SK-N-SH treated with all-trans-retinoic acid at 6 μM for 48 hours (cell line): ENCODE measurements around the gene TRAPPC13.

Experiments used
- ATAC-seq: fragments of 200-7000 bp; cut with Tn5 transposase; 3 replicates; pipeline ENCODE4 v1.9.1; 2020; ENCODE audit warnings: mild to moderate bottlenecking, moderate library complexity
- ARNTL ChIP-seq: fragments of 450-650 bp; formaldehyde crosslinking; IDR thresholded peaks from 2 replicates; pipeline ENCODE4 v1.5.0; 2020; ENCODE audit warnings: low read depth, mild to moderate bottlenecking, moderate library complexity, borderline replicate concordance
- BACH2 ChIP-seq: fragments of 250-450 bp; sonication (Bioruptor Pico); IDR thresholded peaks from 2 replicates; pipeline ENCODE4 v1.9.0; 2021; ENCODE audit warnings: mild to moderate bottlenecking, borderline replicate concordance
- CREB5 ChIP-seq: fragments of 250-450 bp; sonication (Bioruptor Pico); IDR thresholded peaks from 2 replicates; pipeline ENCODE4 v1.5.1; 2020; ENCODE audit warnings: low read depth, mild to moderate bottlenecking, moderate library complexity
- CSDC2 ChIP-seq: fragments of 250-450 bp; sonication (Bioruptor Pico); IDR thresholded peaks from 2 replicates; pipeline ENCODE4 v1.5.0; 2020; ENCODE audit warnings: mild to moderate bottlenecking, moderate library complexity
- GLIS3 ChIP-seq: fragments of 250-450 bp; sonication (Bioruptor Pico); IDR thresholded peaks from 2 replicates; pipeline ENCODE4 v1.5.0; 2020; ENCODE audit warnings: mild to moderate bottlenecking, moderate library complexity
- ISL1 ChIP-seq: fragments of 250-450 bp; sonication (Bioruptor Pico); IDR thresholded peaks from 2 replicates; pipeline ENCODE4 v2.1.2; 2022; ENCODE audit warnings: mild to moderate bottlenecking, moderate library complexity
- OSR1 ChIP-seq: fragments of 250-450 bp; sonication (Bioruptor Pico); IDR thresholded peaks from 2 replicates; pipeline ENCODE4 v1.8.0; 2022; ENCODE audit warnings: moderate library complexity, mild to moderate bottlenecking, inconsistent platforms
- PPARA ChIP-seq: fragments of 250-450 bp; sonication (Bioruptor Pico); IDR thresholded peaks from 2 replicates; pipeline ENCODE4 v1.5.0; 2020; ENCODE audit warnings: mild to moderate bottlenecking, borderline replicate concordance
- SNAI2 ChIP-seq: fragments of 250-450 bp; sonication (Bioruptor Pico); IDR thresholded peaks from 2 replicates; pipeline ENCODE4 v1.5.0; 2020; ENCODE audit warnings: mild to moderate bottlenecking, moderate library complexity
- TCF4 ChIP-seq: fragments of 250-450 bp; sonication (Bioruptor Pico); IDR thresholded peaks from 2 replicates; pipeline ENCODE4 v1.8.0; 2021; ENCODE audit warnings: mild to moderate bottlenecking, moderate library complexity, borderline replicate concordance
- TOX ChIP-seq: fragments of 250-450 bp; sonication (Bioruptor Pico); IDR thresholded peaks from 2 replicates; pipeline ENCODE4 v1.8.0; 2021; ENCODE audit warnings: mild to moderate bottlenecking, moderate library complexity, borderline replicate concordance
- TSHZ2 ChIP-seq: fragments of 250-450 bp; sonication (Bioruptor Pico); IDR thresholded peaks from 2 replicates; pipeline ENCODE4 v1.5.0; 2020; ENCODE audit warnings: mild to moderate bottlenecking, moderate library complexity
- ZC3H10 ChIP-seq: fragments of 250-450 bp; sonication (Bioruptor Pico); IDR thresholded peaks from 2 replicates; pipeline ENCODE4 v1.5.1; 2021; ENCODE audit warnings: mild to moderate bottlenecking, moderate library complexity
- ZFP3 ChIP-seq: fragments of 250-450 bp; sonication (Bioruptor Pico); IDR thresholded peaks from 2 replicates; pipeline ENCODE4 v1.5.0; 2020; ENCODE audit warnings: mild to moderate bottlenecking, moderate library complexity
- ZFP30 ChIP-seq: fragments of 450-650 bp; formaldehyde crosslinking; IDR thresholded peaks from 2 replicates; pipeline ENCODE4 v1.5.0; 2022; ENCODE audit warnings: mild to moderate bottlenecking, moderate library complexity
- ZNF70 ChIP-seq: fragments of 450-650 bp; formaldehyde crosslinking; IDR thresholded peaks from 2 replicates; pipeline ENCODE4 v1.5.0; 2020; ENCODE audit warnings: mild to moderate bottlenecking, moderate library complexity
- ZNF8 ChIP-seq: fragments of 450-650 bp; formaldehyde crosslinking; IDR thresholded peaks from 2 replicates; pipeline ENCODE4 v1.5.0; 2020; ENCODE audit warnings: mild to moderate bottlenecking, moderate library complexity
- TF ChIP-seq, protein P1 (sequence below): fragments of 250-450 bp; sonication (Bioruptor Pico); IDR thresholded peaks from 2 replicates; pipeline ENCODE4 v1.8.0; 2020; ENCODE audit warnings: mild to moderate bottlenecking, moderate library complexity, borderline replicate concordance
- TF ChIP-seq, protein P2 (sequence below): fragments of 250-450 bp; sonication (Bioruptor Pico); IDR thresholded peaks from 2 replicates; pipeline ENCODE4 v1.8.0; 2021; ENCODE audit warnings: low read depth, mild to moderate bottlenecking, moderate library complexity, borderline replicate concordance

TRAPPC13 gene

GRCh38 chr5:65702036-65702435 lies 77.2 kb downstream of the TRAPPC13 start:
- TF ChIP-seq ZNF70 (CRISPR knock-in tag): no peak
- TF ChIP-seq PPARA (CRISPR knock-in tag): no peak
- no peak for TF ChIP-seq TSHZ2
- ATAC-seq: no peak

DNA sequence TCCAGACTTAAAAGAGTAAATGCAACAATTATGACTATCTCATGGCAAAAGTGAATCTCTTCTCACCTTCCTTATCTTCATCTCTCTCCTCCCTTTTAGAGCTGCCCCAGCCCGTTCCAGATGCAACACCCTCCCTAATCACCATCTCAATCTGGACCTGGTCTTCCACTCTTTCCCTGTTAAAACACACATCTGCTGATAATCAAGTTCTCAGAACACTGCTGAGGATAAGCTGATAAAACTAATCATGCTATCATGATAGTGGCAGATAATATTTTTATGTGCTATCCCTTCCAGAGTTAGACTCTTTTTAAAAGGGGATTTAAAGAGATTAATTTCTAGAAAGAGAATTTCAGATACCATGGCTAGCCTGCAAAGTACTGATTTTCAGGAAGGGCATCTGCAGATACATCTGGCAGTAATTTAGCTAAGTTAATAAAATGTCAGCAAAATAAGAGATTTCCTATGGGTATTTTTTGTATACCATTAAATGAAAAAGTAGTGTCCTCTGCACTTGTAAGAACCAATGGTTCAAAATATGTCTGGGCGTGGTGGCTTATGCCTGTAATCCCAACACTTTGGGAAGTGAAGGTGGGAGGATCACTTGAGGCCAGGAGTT lies 79.9 kb downstream of the TRAPPC13 start:
- no peak for ATAC-seq
- peak; percentile 99 for TF ChIP-seq TCF4 (CRISPR knock-in tag)
- no peak for TF ChIP-seq OSR1 (CRISPR knock-in tag)
- TF ChIP-seq ZNF70 (CRISPR knock-in tag): no peak
- TF ChIP-seq PPARA (CRISPR knock-in tag): no peak
- peak; percentile 76; the same call in 1 of the 2 replicates for TF ChIP-seq TSHZ2
- TF ChIP-seq CREB5: no peak
- no peak for TF ChIP-seq ZC3H10 (CRISPR knock-in tag)
- TF ChIP-seq ZFP30 (CRISPR knock-in tag): no peak
- TF ChIP-seq BACH2 (CRISPR knock-in tag): no peak

DNA sequence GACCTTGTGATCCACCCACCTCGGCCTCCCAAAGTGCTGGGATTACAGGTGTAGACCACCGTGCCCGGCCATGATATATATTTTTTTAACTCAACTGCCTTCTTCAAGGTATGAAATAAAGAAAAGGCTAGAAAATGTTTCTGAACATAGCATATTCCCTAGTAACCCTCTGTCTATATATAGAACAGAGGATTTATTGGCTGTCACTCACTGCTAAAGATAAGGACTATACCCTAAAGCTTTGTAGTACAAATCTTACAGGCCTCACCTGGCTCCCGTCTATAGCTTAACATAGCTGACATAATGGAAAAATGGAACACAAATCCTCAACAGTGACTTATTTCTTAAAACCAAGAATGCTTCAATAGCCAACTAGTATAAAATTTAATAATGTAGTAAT lies 82.8 kb downstream of the TRAPPC13 start:
- ATAC-seq: no peak
- TF ChIP-seq CREB5 (no peak), ZNF8 (CRISPR knock-in tag) (no peak), TOX (CRISPR knock-in tag) (no peak), ZNF70 (CRISPR knock-in tag) (no peak), CSDC2 (no peak), SNAI2 (CRISPR knock-in tag) (no peak), TCF4 (CRISPR knock-in tag) (no peak), OSR1 (CRISPR knock-in tag) (no peak), ISL1 (CRISPR knock-in tag) (no peak), PPARA (CRISPR knock-in tag) (no peak), ARNTL (no peak), GLIS3 (no peak), ZFP3 (CRISPR knock-in tag) (no peak), ZC3H10 (CRISPR knock-in tag) (no peak)
- TF ChIP-seq, protein P1, sequence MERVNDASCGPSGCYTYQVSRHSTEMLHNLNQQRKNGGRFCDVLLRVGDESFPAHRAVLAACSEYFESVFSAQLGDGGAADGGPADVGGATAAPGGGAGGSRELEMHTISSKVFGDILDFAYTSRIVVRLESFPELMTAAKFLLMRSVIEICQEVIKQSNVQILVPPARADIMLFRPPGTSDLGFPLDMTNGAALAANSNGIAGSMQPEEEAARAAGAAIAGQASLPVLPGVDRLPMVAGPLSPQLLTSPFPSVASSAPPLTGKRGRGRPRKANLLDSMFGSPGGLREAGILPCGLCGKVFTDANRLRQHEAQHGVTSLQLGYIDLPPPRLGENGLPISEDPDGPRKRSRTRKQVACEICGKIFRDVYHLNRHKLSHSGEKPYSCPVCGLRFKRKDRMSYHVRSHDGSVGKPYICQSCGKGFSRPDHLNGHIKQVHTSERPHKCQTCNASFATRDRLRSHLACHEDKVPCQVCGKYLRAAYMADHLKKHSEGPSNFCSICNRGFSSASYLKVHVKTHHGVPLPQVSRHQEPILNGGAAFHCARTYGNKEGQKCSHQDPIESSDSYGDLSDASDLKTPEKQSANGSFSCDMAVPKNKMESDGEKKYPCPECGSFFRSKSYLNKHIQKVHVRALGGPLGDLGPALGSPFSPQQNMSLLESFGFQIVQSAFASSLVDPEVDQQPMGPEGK (CRISPR knock-in tag): no peak
- TF ChIP-seq, protein P2, sequence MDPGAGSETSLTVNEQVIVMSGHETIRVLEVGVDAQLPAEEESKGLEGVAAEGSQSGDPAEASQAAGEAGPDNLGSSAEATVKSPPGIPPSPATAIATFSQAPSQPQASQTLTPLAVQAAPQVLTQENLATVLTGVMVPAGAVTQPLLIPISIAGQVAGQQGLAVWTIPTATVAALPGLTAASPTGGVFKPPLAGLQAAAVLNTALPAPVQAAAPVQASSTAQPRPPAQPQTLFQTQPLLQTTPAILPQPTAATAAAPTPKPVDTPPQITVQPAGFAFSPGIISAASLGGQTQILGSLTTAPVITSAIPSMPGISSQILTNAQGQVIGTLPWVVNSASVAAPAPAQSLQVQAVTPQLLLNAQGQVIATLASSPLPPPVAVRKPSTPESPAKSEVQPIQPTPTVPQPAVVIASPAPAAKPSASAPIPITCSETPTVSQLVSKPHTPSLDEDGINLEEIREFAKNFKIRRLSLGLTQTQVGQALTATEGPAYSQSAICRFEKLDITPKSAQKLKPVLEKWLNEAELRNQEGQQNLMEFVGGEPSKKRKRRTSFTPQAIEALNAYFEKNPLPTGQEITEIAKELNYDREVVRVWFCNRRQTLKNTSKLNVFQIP (CRISPR knock-in tag): no peak
